Activated CD4-positive, alpha-beta memory T cell treated with anti-CD3 and anti-CD28 coated beads, Interleukin-2, amount 10 ng/mL, durations not matched to agents 7 days and 5 days (primary cell): ENCODE measurements around the gene C5orf46. TPM values are rescaled to one million over a fixed set of nuclear protein-coding genes. Genes with fewer than 3 reads are reported as not detected.
"Not testable (repeated sequence)": the region's sequence is repeated elsewhere in the genome, so short reads cannot be mapped to it uniquely, and the experiment has no call there.

Experiments
- CTCF ChIA-PET: fragments of 350-600 bp; sonication (Branson Sonifier 250); formaldehyde crosslinking; loops from one replicate; lab custom pipeline; 2021; ENCODE audit warnings: antibody characterized with exemption, inconsistent platforms; lab: Charles Lee
- POLR2A ChIA-PET: fragments of 350-600 bp; sonication (Branson Sonifier 250); formaldehyde crosslinking; loops from one replicate; lab custom pipeline; 2021; ENCODE audit warnings: antibody characterized with exemption; lab: Charles Lee
- DNase-seq: peaks from one replicate; pipeline ENCODE4 v3.0.0-alpha.2; 2020
- H3K27ac Mint-ChIP-seq: one replicate; pipeline ENCODE4 v1.8.0; 2021; ENCODE audit warnings: mild to moderate bottlenecking, mixed read lengths
- H3K27me3 Mint-ChIP-seq: one replicate; pipeline ENCODE4 v1.8.0; 2021; ENCODE audit warnings: mixed read lengths
- H3K36me3 Mint-ChIP-seq: one replicate; pipeline ENCODE4 v1.8.0; 2021; ENCODE audit warnings: low read depth, mixed read lengths
- H3K4me1 Mint-ChIP-seq: one replicate; pipeline ENCODE4 v1.8.0; 2021; ENCODE audit warnings: mixed read lengths
- H3K4me3 Mint-ChIP-seq: one replicate; pipeline ENCODE4 v1.8.0; 2021; ENCODE audit warnings: mild to moderate bottlenecking, mixed read lengths
- H3K9me3 Mint-ChIP-seq: one replicate; pipeline ENCODE4 v1.8.0; 2021; ENCODE audit warnings: mixed read lengths
- total RNA-seq, 2 experiments: library from RNA; stranded (reverse); gene quantifications; one replicate each; pipeline ENCODE4 v1.2.3, GENCODE V29; 2021

C5orf46 gene
- not detected for total RNA-seq

- ChIA-PET POLR2A (no interaction called here), CTCF (no interaction called here)
- no peaks in the 10 kb centered on the region for H3K36me3 Mint-ChIP-seq
- DNase-seq: no peak
- no peak within 1 kb of the TSS for H3K27ac Mint-ChIP-seq
- H3K9me3 Mint-ChIP-seq: no peaks in the 10 kb centered on the region
- no peak within 1 kb of the TSS for H3K4me3 Mint-ChIP-seq
- H3K4me1 Mint-ChIP-seq: no peaks in the 10 kb centered on the region
- H3K27me3 Mint-ChIP-seq: no peaks in the 10 kb centered on the region
Observed at GRCh38 chr5:147906326-147907095, at the start of gene C5orf46. Gene C5orf46 (minus strand): TSS chr5:147906538. CDS start chr5:147906501, 37 bp downstream.

- H3K4me1 Mint-ChIP-seq: no peaks in the 10 kb centered on the region
- no peaks in the 10 kb centered on the region for H3K9me3 Mint-ChIP-seq
- DNase-seq: no peak
- H3K27me3 Mint-ChIP-seq: no peaks in the 10 kb centered on the region
- ChIA-PET CTCF (no interaction called here), POLR2A (no interaction called here)
- no peak overlapping the region for H3K27ac Mint-ChIP-seq
- H3K4me3 Mint-ChIP-seq: no peak overlapping the region
- H3K36me3 Mint-ChIP-seq: no peaks in the 10 kb centered on the region
Observed at GRCh38 chr5:147954971-147955370, 48.6 kb upstream of the C5orf46 start.

GRCh38 chr5:147949711-147950573, 43.6 kb upstream of the C5orf46 start:
- Mint-ChIP-seq H3K27me3 (no peaks in the 10 kb centered on the region), H3K36me3 (no peaks in the 10 kb centered on the region), H3K27ac (no peak overlapping the region), H3K4me1 (no peaks in the 10 kb centered on the region), H3K9me3 (no peaks in the 10 kb centered on the region), H3K4me3 (no peak overlapping the region)
- DNase-seq: no peak
- ChIA-PET CTCF (no interaction called here), POLR2A (no interaction called here)

GRCh38 chr5:147946658-147947274, 40.4 kb upstream of the C5orf46 start:
- H3K9me3 Mint-ChIP-seq, H3K4me1 Mint-ChIP-seq, DNase-seq, POLR2A ChIA-PET, CTCF ChIA-PET, H3K27me3 Mint-ChIP-seq, H3K4me3 Mint-ChIP-seq, H3K27ac Mint-ChIP-seq, H3K36me3 Mint-ChIP-seq: not testable (repeated sequence)

DNA sequence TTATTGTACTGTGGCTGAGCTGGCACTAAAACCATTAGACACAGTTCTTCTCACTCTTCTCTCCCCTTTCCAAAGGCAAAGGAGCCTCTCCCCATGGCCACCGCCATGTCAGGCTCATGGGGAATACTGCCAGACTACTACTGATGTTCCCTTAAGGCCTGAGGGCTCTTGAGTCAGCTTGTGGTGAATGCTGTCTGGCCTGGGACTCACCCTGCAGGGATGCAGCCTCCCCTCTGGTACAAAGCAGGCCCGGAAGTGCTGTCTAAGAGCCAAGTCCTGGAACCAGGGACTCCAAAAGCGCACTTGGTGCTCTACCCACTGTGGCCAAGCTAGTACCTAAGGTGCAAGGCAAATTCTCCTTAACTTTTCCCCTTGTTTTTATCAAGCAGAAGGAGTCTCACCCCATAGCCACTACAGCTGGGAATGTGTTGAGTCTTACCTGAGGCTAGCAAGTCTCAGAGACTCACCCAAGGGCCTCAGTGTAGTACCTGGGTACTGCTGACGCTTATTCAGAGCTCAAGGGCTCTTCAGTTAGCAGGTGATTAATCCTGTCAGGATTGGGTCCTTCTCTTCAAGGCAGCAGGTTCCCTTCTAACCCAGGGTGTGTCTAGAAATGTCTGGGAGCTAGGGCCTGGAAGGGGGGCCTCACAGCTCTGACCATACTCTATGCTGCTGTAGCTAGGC, 33.2 kb upstream of the C5orf46 start:
- CTCF ChIA-PET: no interaction called here
- POLR2A ChIA-PET: no interaction called here
- Mint-ChIP-seq H3K4me3 (no peak overlapping the region), H3K4me1 (no peaks in the 10 kb centered on the region), H3K36me3 (no peaks in the 10 kb centered on the region), H3K9me3 (peaks cover 2% of the 10 kb centered on the region), H3K27me3 (no peaks in the 10 kb centered on the region), H3K27ac (no peak overlapping the region)
- DNase-seq: no peak

GRCh38 chr5:147935032-147935431, 28.7 kb upstream of the C5orf46 start:
- POLR2A ChIA-PET: no interaction called here

DNA sequence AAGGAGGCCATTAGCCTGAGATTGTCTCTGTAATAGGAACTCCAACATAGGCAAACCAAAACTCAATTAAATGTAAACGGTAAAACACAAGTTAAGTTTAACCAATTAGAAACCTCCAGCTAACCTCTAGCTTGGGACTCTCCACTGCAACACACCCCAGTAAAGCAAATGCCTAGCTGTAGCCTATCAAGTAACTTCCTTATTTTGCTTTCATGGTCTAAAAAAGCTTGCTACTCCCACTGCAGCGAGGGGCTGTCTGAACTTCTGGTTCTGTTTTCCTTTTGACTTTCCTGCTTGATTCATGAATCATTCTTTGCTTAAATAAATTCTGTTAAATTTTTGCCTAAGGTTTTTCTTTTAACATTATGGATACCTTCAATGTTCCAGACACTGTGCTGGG, 24.4 kb upstream of the C5orf46 start:
- ChIA-PET POLR2A (no interaction called here), CTCF (interaction anchor here (0.6 kb wide), 1 partner anchor 733 kb away, joined by 3 read pairs; no protein-coding TSS in a partner anchor)
- Mint-ChIP-seq H3K36me3 (no peaks in the 10 kb centered on the region), H3K4me3 (no peak overlapping the region), H3K4me1 (no peaks in the 10 kb centered on the region), H3K27ac (no peak overlapping the region), H3K27me3 (no peaks in the 10 kb centered on the region), H3K9me3 (no peaks in the 10 kb centered on the region)
- DNase-seq: no peak

More at GRCh38 chr5:147935032-147935431, 28.7 kb upstream of the C5orf46 start:
- Mint-ChIP-seq H3K4me3 (no peak overlapping the region), H3K27ac (no peak overlapping the region), H3K4me1 (no peaks in the 10 kb centered on the region), H3K36me3 (no peaks in the 10 kb centered on the region), H3K9me3 (peaks cover 2% of the 10 kb centered on the region), H3K27me3 (no peaks in the 10 kb centered on the region)
- CTCF ChIA-PET: interaction anchor here (0.7 kb wide), 1 partner anchor 193 kb away, joined by 3 read pairs; no protein-coding TSS in a partner anchor
- no peak for DNase-seq

GRCh38 chr5:147927901-147928300, 21.6 kb upstream of the C5orf46 start:
- POLR2A ChIA-PET: no interaction called here
- no peaks in the 10 kb centered on the region for H3K9me3 Mint-ChIP-seq
- CTCF ChIA-PET: no interaction called here
- no peaks in the 10 kb centered on the region for H3K27me3 Mint-ChIP-seq
- H3K36me3 Mint-ChIP-seq: no peaks in the 10 kb centered on the region
- no peak overlapping the region for H3K4me3 Mint-ChIP-seq
- H3K27ac Mint-ChIP-seq: no peak overlapping the region
- H3K4me1 Mint-ChIP-seq: no peaks in the 10 kb centered on the region
- no peak for DNase-seq

DNA sequence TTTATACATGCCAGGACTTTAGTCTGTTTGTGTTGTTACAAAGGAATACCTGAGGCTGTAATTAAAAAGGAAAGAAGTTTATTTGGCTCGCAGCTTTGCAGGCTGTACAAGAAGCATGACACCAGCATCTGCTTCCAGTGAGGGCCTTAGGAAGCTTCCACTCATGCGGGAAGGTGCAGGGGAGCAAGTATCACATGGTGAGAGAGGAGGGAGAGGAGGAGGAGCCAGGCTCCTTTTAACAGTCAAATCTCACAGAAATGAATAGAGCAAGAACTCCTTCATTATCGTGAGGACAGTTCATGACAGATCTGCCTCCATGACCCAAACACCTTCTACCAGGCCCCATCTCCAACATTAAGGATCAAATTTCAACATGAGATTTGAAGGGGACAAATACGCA, 18.7 kb upstream of the C5orf46 start:
- H3K27ac Mint-ChIP-seq: no peak overlapping the region
- no peaks in the 10 kb centered on the region for H3K27me3 Mint-ChIP-seq
- no peaks in the 10 kb centered on the region for H3K36me3 Mint-ChIP-seq
- H3K9me3 Mint-ChIP-seq: no peaks in the 10 kb centered on the region
- no peak overlapping the region for H3K4me3 Mint-ChIP-seq
- ChIA-PET POLR2A (no interaction called here), CTCF (no interaction called here)
- no peaks in the 10 kb centered on the region for H3K4me1 Mint-ChIP-seq
- DNase-seq: no peak

GRCh38 chr5:147921136-147921535, 14.8 kb upstream of the C5orf46 start:
- H3K4me1 Mint-ChIP-seq: no peaks in the 10 kb centered on the region
- no peak overlapping the region for H3K27ac Mint-ChIP-seq
- no peaks in the 10 kb centered on the region for H3K36me3 Mint-ChIP-seq
- no peak overlapping the region for H3K4me3 Mint-ChIP-seq
- no peaks in the 10 kb centered on the region for H3K9me3 Mint-ChIP-seq
- POLR2A ChIA-PET: no interaction called here
- CTCF ChIA-PET: no interaction called here
- no peak for DNase-seq
- no peaks in the 10 kb centered on the region for H3K27me3 Mint-ChIP-seq

DNA sequence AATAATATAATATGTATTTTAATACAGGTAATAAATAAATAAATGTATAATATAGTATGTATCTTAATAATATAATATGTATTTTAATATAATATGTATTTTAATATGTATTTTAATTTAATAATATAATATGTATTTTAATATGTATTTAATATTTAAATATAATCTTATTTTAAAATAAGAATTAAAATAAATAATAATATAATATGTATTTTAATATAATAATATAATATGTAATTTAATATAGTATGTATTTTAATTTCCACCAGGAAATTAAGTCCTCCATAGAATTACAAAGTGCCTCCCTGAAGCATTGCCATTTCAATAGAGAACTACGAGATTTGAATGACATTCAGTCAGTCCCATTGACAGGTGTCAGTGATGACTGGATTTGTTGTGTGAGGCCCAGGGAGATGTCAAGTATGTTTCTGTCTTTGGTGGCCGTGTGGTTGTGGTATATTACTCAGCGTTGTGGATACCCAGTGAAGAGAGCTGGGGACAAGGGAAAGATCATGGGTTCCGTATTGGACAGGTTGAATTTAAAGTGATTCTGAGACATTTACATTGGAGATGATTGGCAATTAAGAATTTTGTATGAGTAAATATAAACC, 14.2 kb upstream of the C5orf46 start:
- Mint-ChIP-seq H3K4me3 (no peak overlapping the region), H3K27me3 (no peaks in the 10 kb centered on the region), H3K36me3 (no peaks in the 10 kb centered on the region), H3K27ac (no peak overlapping the region), H3K4me1 (no peaks in the 10 kb centered on the region), H3K9me3 (no peaks in the 10 kb centered on the region)
- POLR2A ChIA-PET: no interaction called here
- CTCF ChIA-PET: no interaction called here
- no peak for DNase-seq

DNA sequence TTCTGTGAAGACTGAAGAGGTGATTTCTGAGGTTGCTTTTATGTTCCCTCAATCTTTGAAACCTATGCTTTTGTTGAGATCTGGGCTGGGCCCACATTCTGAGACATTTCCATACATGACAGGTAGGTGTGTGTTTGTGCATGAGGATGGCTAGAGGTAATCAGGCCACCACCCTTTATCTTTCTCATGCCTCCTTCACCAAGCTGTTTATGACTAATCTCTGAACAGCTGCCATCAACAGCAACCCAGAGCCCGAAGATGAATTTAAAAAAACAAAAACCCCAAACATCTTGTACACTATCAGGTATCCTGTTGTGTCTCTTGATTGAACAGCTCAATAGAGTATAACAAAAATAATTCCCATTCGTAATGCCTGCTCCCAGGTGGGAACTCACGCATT, 12.6 kb upstream of the C5orf46 start:
- Mint-ChIP-seq H3K9me3 (no peaks in the 10 kb centered on the region), H3K27me3 (no peaks in the 10 kb centered on the region), H3K36me3 (no peaks in the 10 kb centered on the region), H3K4me1 (no peaks in the 10 kb centered on the region), H3K4me3 (no peak overlapping the region), H3K27ac (no peak overlapping the region)
- ChIA-PET POLR2A (no interaction called here), CTCF (no interaction called here)
- no peak for DNase-seq
